Neural progenitor cell (in vitro differentiated cells): Measurements from ENCODE around the gene MAPKAPK3.
"Not testable (repeated sequence)": the region's sequence is repeated elsewhere in the genome, so short reads cannot be mapped to it uniquely, and the experiment has no call there.

Experiments used
- CTCF ChIP-seq: fragments of 200-600 bp; sonication (generic); IDR thresholded peaks from 2 replicates; pipeline ENCODE4 v1.5.1; 2017; ENCODE audit warnings: antibody characterized with exemption, mild to moderate bottlenecking
- EZH2 ChIP-seq: fragments of 200-600 bp; sonication (generic); IDR thresholded peaks from 2 replicates; pipeline ENCODE4 v1.6.1; 2017; ENCODE audit warnings: antibody characterized with exemption, mild to moderate bottlenecking, moderate library complexity

GRCh38 chr3:50688602-50689001 lies 71.7 kb downstream of the MAPKAPK3 start:
- not testable (repeated sequence) for TF ChIP-seq CTCF, EZH2
